Thymus (tissue), 11 donors: Measurements from ENCODE around the gene ZNF197. TPM values are rescaled to one million over a fixed set of nuclear protein-coding genes. Genes with fewer than 3 reads are reported as not detected.

Source experiments
- DNase-seq, 9 donors: peaks; one replicate each; pipeline ENCODE4 v3.0.0-alpha.2; 2013; ENCODE audit warnings: low spot score in 9 of 9, low read depth in 6 of 9, missing footprints in 1 of 9
- H3K27ac ChIP-seq, 2 donors: one replicate each; pipeline ENCODE4 v1.5.1; 2013; ENCODE audit warnings: control low read depth in 1 of 2, low read depth in 1 of 2, low read length in 1 of 2, mild to moderate bottlenecking in 1 of 2, moderate library complexity in 1 of 2
- H3K27me3 ChIP-seq, 2 donors: one replicate each; pipeline ENCODE4 v1.5.1; 2013; ENCODE audit warnings: low read length in 1 of 2; ENCODE audit not compliant: control insufficient read depth in 2 of 2, insufficient read depth in 1 of 2
- H3K36me3 ChIP-seq, 2 donors: one replicate each; pipeline ENCODE4 v1.5.1; 2013; ENCODE audit warnings: low read length in 1 of 2, mild to moderate bottlenecking in 1 of 2, moderate library complexity in 1 of 2; ENCODE audit not compliant: control insufficient read depth in 2 of 2, insufficient read depth in 2 of 2
- H3K4me1 ChIP-seq, 2 donors: one replicate each; pipeline ENCODE4 v1.5.1; 2013; ENCODE audit warnings: low read length in 2 of 2; ENCODE audit not compliant: control insufficient read depth in 2 of 2, insufficient read depth in 2 of 2
- H3K4me3 ChIP-seq, 2 donors: one replicate each; pipeline ENCODE4 v1.5.1; 2013; ENCODE audit warnings: low read length in 2 of 2, control low read depth in 1 of 2, mild to moderate bottlenecking in 1 of 2
- H3K9me3 ChIP-seq, 2 donors: one replicate each; pipeline ENCODE4 v1.5.1; 2013; ENCODE audit warnings: low read length in 1 of 2, mild to moderate bottlenecking in 1 of 2; ENCODE audit not compliant: control insufficient read depth in 2 of 2, insufficient read depth in 1 of 2
- WGBS: extraction: QIAGEN DNeasy Blood & Tissue Kit; methylation state at CpG from one replicate; pipeline ENCODE4 v1.1.7; 2013; 5-methylcytosine and 5-hydroxymethylcytosine counted together
- polyA plus RNA-seq: library from polyadenylated mRNA; stranded (reverse); fragments of 200-250 nt; gene quantifications from one replicate; pipeline ENCODE4 v1.2.3, GENCODE V29; 2013
- total RNA-seq: library from RNA; stranded (reverse); fragments of 120-200 nt; gene quantifications from one replicate; pipeline ENCODE4 v1.2.4, GENCODE V29; 2013
- donor health status: healthy.

Gene ZNF197
- total and polyA plus RNA-seq, 2 donors: 13.2 to 13.8 TPM

DNA sequence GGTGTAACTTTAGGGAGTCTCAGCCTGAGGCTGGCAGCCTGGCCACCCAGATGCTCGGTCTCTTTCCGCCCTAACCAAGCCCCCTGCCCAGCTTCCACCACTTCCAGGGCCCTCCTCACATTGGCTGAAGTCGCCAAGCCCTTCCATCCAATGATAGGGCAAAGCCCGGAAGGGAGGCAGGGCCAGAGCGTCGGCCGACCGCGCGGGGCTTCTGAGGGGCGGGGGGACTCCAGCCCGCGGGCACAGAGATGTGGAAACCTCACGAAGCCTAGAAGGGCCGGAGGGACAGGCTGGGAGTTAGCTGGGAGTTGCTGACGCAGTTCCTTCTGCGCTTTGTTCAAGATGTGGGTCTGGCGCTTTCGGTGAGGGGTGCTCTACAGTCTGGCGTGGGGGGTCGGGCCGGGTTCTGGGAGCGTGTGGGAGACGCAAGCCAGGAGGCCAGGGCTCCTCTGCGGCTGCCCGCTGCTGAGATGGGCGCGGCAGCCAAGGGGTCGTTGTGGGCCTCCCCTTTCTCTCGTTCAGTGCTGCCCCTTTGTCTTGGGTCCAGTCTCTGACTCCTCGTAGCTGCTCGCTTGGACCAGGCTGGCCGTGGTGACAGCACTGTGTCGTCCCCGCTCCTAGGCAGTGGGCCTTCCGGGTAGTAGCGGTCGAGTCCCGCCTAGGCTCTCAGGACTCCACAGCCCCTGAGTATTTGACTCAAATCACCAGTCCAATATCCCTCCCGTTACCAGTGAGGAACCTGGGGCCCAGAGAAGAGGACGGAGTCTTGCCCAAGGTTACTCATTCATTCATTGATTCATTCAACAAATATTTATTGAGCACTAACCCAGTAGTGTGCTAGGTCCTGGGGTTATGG is 40.0 kb upstream of the ZNF197 start, which contains the start of gene ZNF660:
Gene ZNF660, plus strand, starts transcription at position 319 of the 856 bp plus-strand sequence. CDS start 9,230 bp downstream, outside the sequence.
- H3K36me3 ChIP-seq: peaks cover 0 to 2% of the 10 kb centered on the region in 2 donors
- peak in 8 of 9 donors; percentile 17 to 67 (median 34) for DNase-seq
- peak within 1 kb of the TSS in 1 of 2 donors; percentile 49 for H3K27ac ChIP-seq
- 2% methylated on average over 41 of the region's 41 CpGs for WGBS
- peak within 1 kb of the TSS; percentile 60 to 61 for H3K4me3 ChIP-seq
- H3K4me1 ChIP-seq: peaks cover 9 to 14% of the 10 kb centered on the region in 2 donors
- peaks cover 0 to 8% of the 10 kb centered on the region in 2 donors for H3K9me3 ChIP-seq
- peaks cover 0 to 29% of the 10 kb centered on the region in 2 donors for H3K27me3 ChIP-seq

DNA sequence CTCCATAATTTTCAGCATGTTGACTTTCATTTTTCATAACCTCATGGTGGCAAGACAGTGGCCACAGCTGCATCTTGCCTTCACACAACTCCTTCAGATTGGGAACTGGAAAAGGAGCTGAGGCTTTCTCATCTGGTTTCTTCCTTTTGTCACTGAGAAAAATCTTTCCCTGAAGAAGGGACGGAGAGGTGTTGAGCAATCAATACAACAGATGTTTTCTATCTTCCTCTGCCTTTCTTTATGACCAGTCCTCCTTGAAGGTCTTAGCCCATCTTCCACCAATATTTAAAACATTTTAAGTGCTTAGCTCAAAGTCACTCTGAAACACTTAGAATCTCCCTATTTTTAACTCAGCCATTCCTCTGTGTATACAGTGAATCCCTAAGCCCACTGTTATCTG is 28.2 kb upstream of the ZNF197 start:
- Histone ChIP-seq H3K4me3 (no peak overlapping the region), H3K9me3 (peaks cover 3 to 6% of the 10 kb centered on the region in 2 donors), H3K27ac (no peak overlapping the region), H3K27me3 (no peaks in the 10 kb centered on the region), H3K4me1 (no peaks in the 10 kb centered on the region), H3K36me3 (peaks cover 0 to 4% of the 10 kb centered on the region in 2 donors)
- DNase-seq: no peak
- 95% methylated on average over 1 of the region's 1 CpG for WGBS

DNA sequence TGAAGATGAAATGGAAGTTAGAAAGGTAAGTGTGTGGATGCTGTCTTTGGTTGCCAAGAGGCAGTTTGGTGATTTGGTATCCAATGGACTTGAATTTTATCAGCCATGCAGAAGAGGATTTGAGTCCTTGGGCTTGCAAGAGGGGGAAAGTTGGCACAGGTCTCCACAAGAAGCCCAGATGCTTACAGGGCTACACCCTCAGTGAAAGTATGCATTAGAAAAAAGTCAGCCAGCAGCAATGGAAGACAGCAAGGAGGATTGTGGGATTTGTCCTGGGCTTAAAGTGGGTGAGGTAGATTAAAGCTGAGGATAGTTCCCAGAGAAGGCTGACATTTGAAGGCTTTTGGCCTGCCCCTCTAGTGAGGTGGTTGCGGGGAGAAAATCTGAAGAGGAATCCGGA is 23.1 kb upstream of the ZNF197 start:
- H3K27me3 ChIP-seq: no peaks in the 10 kb centered on the region
- WGBS: 98% methylated on average over 2 of the region's 2 CpGs
- no peaks in the 10 kb centered on the region for H3K9me3 ChIP-seq
- H3K27ac ChIP-seq: no peak overlapping the region
- no peaks in the 10 kb centered on the region for H3K4me1 ChIP-seq
- no peak for DNase-seq
- no peak overlapping the region for H3K4me3 ChIP-seq
- no peaks in the 10 kb centered on the region for H3K36me3 ChIP-seq

DNA sequence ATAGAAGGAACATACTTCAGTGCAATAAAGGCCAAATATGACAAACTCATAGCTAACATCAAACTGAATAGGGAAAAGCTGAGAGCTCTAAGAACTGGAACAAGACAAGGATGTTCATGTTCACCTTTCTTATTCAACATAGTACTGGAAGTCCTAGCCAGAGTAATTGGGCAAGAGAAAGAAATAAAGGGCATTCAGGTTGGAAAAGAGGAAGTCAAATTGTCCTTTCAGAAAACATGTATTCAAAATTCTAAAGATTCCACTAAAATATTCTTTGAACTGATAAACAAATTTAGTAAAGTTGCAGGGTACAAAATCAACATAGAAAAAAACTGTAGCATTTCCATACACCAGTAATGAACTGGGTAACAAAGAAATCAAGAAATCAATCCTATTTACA is 12.2 kb upstream of the ZNF197 start:
- no peak for DNase-seq
- H3K36me3 ChIP-seq: no peaks in the 10 kb centered on the region
- no peaks in the 10 kb centered on the region for H3K9me3 ChIP-seq
- no peaks in the 10 kb centered on the region for H3K27me3 ChIP-seq
- H3K4me3 ChIP-seq: no peak overlapping the region
- H3K4me1 ChIP-seq: no peaks in the 10 kb centered on the region
- no peak overlapping the region for H3K27ac ChIP-seq

DNA sequence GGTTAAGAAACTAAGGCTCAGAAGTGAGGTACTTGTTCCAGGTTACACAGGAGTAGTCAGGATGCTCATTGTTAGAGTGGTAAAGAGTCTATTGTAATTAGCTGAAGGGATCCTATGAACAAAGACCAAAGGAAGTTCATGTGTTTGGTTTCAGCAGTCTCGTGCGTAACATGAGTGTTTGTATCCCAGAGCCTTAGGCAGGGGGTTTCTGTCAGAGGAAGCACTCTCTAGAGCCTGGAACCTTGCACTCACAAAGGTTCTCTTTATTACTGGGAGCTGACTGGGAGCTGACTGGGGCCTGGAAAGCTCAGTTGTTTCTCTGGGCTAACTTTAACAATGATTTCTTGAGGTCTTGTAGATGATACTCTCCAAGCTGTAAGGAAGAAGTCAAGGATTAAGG is 3.9 kb downstream of the ZNF197 start:
- WGBS: 98% methylated on average over 2 of the region's 2 CpGs
- Histone ChIP-seq H3K4me1 (peaks cover 3 to 7% of the 10 kb centered on the region in 2 donors), H3K27ac (no peak overlapping the region), H3K4me3 (no peak overlapping the region), H3K9me3 (no peaks in the 10 kb centered on the region), H3K36me3 (peaks cover 22 to 27% of the 10 kb centered on the region in 2 donors), H3K27me3 (no peaks in the 10 kb centered on the region)
- no peak for DNase-seq

DNA sequence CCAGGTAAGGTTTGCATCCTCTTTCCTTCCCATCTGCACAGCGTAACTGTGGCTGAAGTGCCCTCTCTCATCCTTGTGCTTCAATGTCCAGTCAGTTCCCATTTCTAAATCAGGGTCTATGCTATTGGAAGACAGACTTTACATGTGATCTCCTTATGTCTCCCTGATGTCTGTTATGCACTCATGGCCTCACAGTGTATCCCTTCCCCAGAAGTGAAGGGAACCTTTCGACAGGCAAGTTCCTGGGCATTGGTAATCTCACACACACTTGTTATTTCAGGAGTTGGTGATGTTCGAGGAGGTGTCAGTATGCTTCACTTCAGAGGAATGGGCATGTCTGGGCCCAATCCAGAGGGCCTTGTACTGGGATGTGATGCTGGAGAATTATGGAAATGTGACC is 7.4 kb downstream of the ZNF197 start:
- no peak overlapping the region for H3K4me3 ChIP-seq
- no peaks in the 10 kb centered on the region for H3K4me1 ChIP-seq
- H3K36me3 ChIP-seq: peaks cover 30 to 51% of the 10 kb centered on the region in 2 donors
- WGBS: 99% methylated on average over 3 of the region's 3 CpGs
- no peaks in the 10 kb centered on the region for H3K27me3 ChIP-seq
- no peak for DNase-seq
- H3K27ac ChIP-seq: no peak overlapping the region
- H3K9me3 ChIP-seq: peaks cover 0 to 3% of the 10 kb centered on the region in 2 donors

DNA sequence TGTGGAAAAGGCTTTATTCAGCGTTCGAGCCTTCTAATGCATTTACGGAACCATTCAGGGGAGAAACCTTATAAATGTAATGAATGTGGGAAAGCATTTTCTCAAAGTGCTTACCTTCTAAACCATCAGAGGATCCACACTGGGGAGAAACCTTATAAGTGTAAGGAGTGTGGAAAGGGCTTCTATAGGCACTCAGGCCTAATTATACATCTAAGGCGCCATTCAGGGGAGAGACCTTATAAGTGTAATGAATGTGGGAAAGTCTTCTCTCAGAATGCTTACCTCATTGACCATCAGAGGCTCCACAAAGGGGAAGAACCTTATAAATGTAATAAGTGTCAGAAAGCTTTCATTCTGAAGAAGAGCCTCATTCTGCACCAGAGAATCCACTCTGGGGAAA is 17.5 kb downstream of the ZNF197 start:
- 95% methylated on average over 4 of the region's 4 CpGs for WGBS
- Histone ChIP-seq H3K4me3 (no peak overlapping the region), H3K36me3 (peaks cover 32 to 41% of the 10 kb centered on the region in 2 donors)

DNA sequence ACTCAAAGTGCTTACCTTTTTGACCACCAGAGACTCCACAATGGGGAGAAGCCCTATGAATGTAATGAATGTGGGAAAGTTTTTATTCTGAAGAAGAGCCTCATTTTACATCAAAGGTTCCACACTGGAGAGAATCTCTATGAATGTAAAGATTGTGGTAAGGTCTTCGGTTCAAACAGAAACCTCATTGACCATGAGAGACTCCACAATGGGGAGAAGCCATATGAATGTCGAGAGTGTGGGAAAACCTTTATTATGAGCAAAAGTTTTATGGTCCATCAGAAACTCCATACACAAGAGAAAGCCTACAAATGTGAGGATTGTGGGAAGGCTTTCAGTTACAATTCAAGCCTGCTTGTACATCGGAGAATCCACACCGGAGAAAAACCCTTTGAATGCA is 18.2 kb downstream of the ZNF197 start:
- Histone ChIP-seq H3K36me3 (peaks cover 32 to 41% of the 10 kb centered on the region in 2 donors), H3K4me3 (no peak overlapping the region), H3K9me3 (peaks cover 10 to 13% of the 10 kb centered on the region in 2 donors), H3K4me1 (no peaks in the 10 kb centered on the region), H3K27ac (no peak overlapping the region), H3K27me3 (no peaks in the 10 kb centered on the region)
- DNase-seq: no peak
- over 99% methylated on average over 4 of the region's 4 CpGs for WGBS

More for the DNA sequence above, 17.5 kb downstream of the ZNF197 start:
- Histone ChIP-seq H3K9me3 (peaks cover 10 to 13% of the 10 kb centered on the region in 2 donors), H3K27me3 (no peaks in the 10 kb centered on the region), H3K4me1 (no peaks in the 10 kb centered on the region), H3K27ac (no peak overlapping the region)
- DNase-seq: no peak

DNA sequence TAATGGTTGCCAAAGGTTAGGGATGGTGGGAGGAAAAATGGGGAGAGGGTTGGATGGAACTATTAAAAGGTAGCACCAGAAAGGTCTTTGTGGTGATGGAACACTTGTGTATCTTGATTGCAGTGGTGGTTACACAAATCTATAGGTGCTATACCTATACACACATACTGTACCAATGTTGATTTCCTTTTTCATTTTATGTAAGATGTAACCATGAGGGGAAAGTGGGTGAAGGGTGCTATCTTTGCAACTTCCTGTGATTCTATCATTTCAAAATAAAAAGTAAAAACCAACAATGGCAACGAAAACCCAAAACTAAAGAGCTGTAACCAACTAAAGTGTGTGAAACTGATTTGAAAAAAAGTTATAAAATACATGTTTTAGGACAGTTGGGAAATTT is 22.9 kb downstream of the ZNF197 start:
- DNase-seq: no peak
- peaks cover 0 to 2% of the 10 kb centered on the region in 2 donors for H3K4me1 ChIP-seq
- H3K36me3 ChIP-seq: peaks cover 7 to 18% of the 10 kb centered on the region in 2 donors
- no peak overlapping the region for H3K27ac ChIP-seq
- H3K4me3 ChIP-seq: no peak overlapping the region
- peaks cover 0 to 3% of the 10 kb centered on the region in 2 donors for H3K27me3 ChIP-seq
- H3K9me3 ChIP-seq: peaks cover 4 to 6% of the 10 kb centered on the region in 2 donors
- WGBS: 86% methylated on average over 1 of the region's 1 CpG
